Stomach smooth muscle (tissue), 2 donors: ENCODE data around the gene OR6K3.
"Not testable (repeated sequence)": the region's sequence is repeated elsewhere in the genome, so short reads cannot be mapped to it uniquely, and the experiment has no call there.

ENCODE experiments used
- H3K27ac ChIP-seq: one replicate; pipeline ENCODE4 v1.7.0; 2013; ENCODE audit warnings: mild to moderate bottlenecking, low read length, inconsistent platforms
- H3K27me3 ChIP-seq, 2 donors: one replicate each; pipeline ENCODE4 v1.7.0; 2013; ENCODE audit warnings: low read length in 2 of 2; ENCODE audit not compliant: insufficient read depth in 2 of 2, control insufficient read depth in 1 of 2
- H3K36me3 ChIP-seq, 2 donors: one replicate each; pipeline ENCODE4 v1.7.0; 2013; ENCODE audit warnings: low read length in 2 of 2; ENCODE audit not compliant: control insufficient read depth in 2 of 2, insufficient read depth in 2 of 2
- H3K4me1 ChIP-seq: one replicate; pipeline ENCODE4 v1.7.0; 2013; ENCODE audit warnings: low read length; ENCODE audit not compliant: control insufficient read depth, insufficient read depth
- H3K4me3 ChIP-seq, 2 donors: one replicate each; pipeline ENCODE4 v1.7.0; 2013; ENCODE audit warnings: low read length in 2 of 2
- H3K9ac ChIP-seq, 2 donors: one replicate each; pipeline ENCODE4 v1.7.0; 2013; ENCODE audit warnings: low read length in 2 of 2, mild to moderate bottlenecking in 1 of 2
- H3K9me3 ChIP-seq, 2 donors: one replicate each; pipeline ENCODE4 v1.7.0; 2013; ENCODE audit warnings: low read length in 2 of 2; ENCODE audit not compliant: control insufficient read depth in 2 of 2
- donor health status: healthy.
- donor health status: Pancreatic carcinoma.

The OR6K3 gene

GRCh38 chr1:158716335-158716734, 4.2 kb downstream of the OR6K3 start:
- H3K27ac ChIP-seq, result no peak overlapping the region
- H3K9ac ChIP-seq, result no peak overlapping the region
- H3K36me3 ChIP-seq, result no peaks in the 10 kb centered on the region
- no peaks in the 10 kb centered on the region for H3K9me3 ChIP-seq
- H3K4me3 ChIP-seq, result no peak overlapping the region
- no peaks in the 10 kb centered on the region for H3K4me1 ChIP-seq
- peaks cover 0 to 3% of the 10 kb centered on the region in 2 donors for H3K27me3 ChIP-seq

DNA sequence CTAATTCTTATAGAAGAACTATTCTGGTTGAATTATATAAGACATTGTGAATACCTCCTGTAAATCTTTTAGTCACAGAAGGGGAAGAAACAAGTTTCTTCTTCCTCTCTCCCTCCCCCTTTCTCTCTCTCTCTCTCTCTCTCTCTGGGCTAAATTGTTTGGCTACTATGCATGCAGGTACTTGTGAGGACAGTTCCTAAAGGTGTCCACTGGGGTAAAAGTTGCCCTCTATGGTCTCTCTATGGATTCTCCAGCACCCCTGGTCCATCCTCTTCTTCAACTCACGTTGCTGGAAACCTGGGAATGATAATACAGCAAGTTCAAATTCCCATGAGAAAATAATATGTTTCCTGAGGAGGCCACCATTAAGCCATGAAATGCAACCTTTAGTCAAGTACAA, 5.8 kb downstream of the OR6K3 start:
- Histone ChIP-seq H3K27ac (no peak overlapping the region), H3K4me3 (no peak overlapping the region), H3K9me3 (no peaks in the 10 kb centered on the region), H3K27me3 (peaks cover 0 to 3% of the 10 kb centered on the region in 2 donors), H3K9ac (no peak overlapping the region), H3K4me1 (no peaks in the 10 kb centered on the region), H3K36me3 (no peaks in the 10 kb centered on the region)

GRCh38 chr1:158711098-158711497, 9.4 kb downstream of the OR6K3 start:
- peaks cover 0 to 3% of the 10 kb centered on the region in 2 donors for H3K27me3 ChIP-seq
- H3K9me3 ChIP-seq, result no peaks in the 10 kb centered on the region
- H3K27ac ChIP-seq, result no peak overlapping the region
- H3K4me1 ChIP-seq, result no peaks in the 10 kb centered on the region
- no peak overlapping the region for H3K9ac ChIP-seq
- no peak overlapping the region for H3K4me3 ChIP-seq
- no peaks in the 10 kb centered on the region for H3K36me3 ChIP-seq

- Histone ChIP-seq H3K9ac (no peak overlapping the region), H3K4me1 (no peaks in the 10 kb centered on the region), H3K27ac (no peak overlapping the region), H3K36me3 (no peaks in the 10 kb centered on the region), H3K4me3 (no peak overlapping the region), H3K27me3 (no peaks in the 10 kb centered on the region), H3K9me3 (no peaks in the 10 kb centered on the region)
Measured at GRCh38 chr1:158706096-158706495, 14.4 kb downstream of the OR6K3 start.

DNA sequence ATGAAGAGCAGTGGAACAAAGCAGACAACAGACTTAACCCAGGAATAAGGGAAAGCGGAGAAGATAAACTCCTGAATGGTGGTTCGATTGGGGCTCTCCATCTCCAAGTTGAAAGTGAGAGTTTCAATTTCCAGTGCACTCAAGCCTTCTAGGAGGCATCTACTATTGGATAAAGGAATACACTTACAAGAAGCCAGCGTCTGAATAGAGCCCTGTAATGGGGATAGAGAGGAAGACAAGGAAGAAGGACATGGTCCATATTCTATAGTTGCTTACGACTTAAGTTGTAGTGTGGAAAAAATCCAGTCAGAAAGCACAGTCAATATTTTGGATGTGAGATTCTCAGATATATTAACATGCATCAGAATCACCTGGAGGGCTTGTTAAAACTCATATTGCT, 20.0 kb downstream of the OR6K3 start, which contains the start of gene OR6K2:
Gene OR6K2 (minus strand): TSS at position 101 of the 400 bp plus-strand sequence. CDS start 0 bp downstream, at position 101.
- Histone ChIP-seq H3K27me3 (no peaks in the 10 kb centered on the region), H3K9me3 (no peaks in the 10 kb centered on the region), H3K4me1 (no peaks in the 10 kb centered on the region), H3K9ac (no peak within 1 kb of the TSS), H3K27ac (no peak within 1 kb of the TSS), H3K36me3 (no peaks in the 10 kb centered on the region), H3K4me3 (no peak within 1 kb of the TSS)

DNA sequence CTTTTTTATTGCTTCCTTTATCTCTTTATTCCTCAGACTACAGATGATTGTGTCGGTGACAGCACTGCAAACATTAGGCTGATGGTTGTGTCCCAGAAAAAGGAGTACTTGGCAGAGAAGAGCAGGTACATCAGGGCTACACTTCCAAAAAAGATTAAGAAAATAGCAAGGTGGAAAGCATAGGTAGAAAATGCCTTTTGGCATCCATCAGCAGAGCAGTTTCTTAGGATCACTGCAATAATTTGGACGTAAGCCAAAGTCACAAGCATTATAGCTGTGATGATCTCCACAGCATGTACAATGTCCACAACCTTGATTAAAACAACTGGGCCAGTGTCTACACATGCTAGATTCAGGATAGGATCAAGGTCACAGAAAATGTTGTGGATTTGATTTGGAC, 25.9 kb downstream of the OR6K3 start:
- no peaks in the 10 kb centered on the region for H3K4me1 ChIP-seq
- no peak overlapping the region for H3K27ac ChIP-seq
- no peaks in the 10 kb centered on the region for H3K36me3 ChIP-seq
- H3K27me3 ChIP-seq, result no peaks in the 10 kb centered on the region
- H3K9ac ChIP-seq, result no peak overlapping the region
- H3K4me3 ChIP-seq, result no peak overlapping the region
- no peaks in the 10 kb centered on the region for H3K9me3 ChIP-seq

DNA sequence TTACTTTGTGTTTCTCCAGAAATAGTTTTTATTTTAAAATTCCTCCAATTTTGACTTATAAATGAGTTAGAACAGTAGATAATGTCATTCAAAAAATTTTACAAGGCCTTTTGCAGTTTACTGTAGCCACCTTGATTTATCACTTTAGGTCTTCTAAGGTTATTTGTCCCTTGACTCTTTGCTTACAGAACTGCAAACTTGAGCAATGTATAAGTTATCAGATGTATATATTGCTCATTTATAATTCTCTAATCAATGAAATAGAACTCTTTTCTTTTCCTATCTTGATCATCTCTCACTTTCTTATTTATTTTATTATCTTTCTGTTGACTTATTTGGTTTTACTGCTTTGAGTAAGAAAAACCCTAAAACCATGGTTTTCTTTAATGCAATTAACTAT, 28.2 kb downstream of the OR6K3 start:
- Histone ChIP-seq H3K27me3 (no peaks in the 10 kb centered on the region), H3K4me1 (no peaks in the 10 kb centered on the region), H3K9ac (no peak overlapping the region), H3K27ac (no peak overlapping the region), H3K4me3 (no peak overlapping the region), H3K9me3 (no peaks in the 10 kb centered on the region), H3K36me3 (no peaks in the 10 kb centered on the region)

DNA sequence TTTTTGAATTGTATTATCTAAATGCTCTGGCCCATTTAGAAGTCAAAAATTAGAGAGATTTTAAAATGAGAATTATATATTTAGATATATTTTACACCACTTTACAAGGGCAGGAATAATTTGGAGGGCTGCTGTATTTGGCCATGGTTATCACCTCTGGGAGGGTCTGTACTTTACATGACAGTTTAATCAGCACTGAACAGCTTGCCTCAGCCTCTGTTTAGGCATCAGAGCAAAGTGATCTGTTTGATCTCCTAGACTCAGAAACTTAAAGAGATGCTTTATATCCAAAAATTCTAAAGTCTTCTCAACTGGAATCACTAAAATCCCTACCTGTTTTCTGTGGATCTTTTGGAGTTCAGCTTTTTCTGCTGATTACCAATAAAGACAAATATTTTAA, 28.6 kb downstream of the OR6K3 start:
- no peaks in the 10 kb centered on the region for H3K4me1 ChIP-seq
- H3K9ac ChIP-seq, result no peak overlapping the region
- H3K27me3 ChIP-seq, result no peaks in the 10 kb centered on the region
- H3K27ac ChIP-seq, result no peak overlapping the region
- no peaks in the 10 kb centered on the region for H3K9me3 ChIP-seq
- no peaks in the 10 kb centered on the region for H3K36me3 ChIP-seq
- H3K4me3 ChIP-seq, result no peak overlapping the region

DNA sequence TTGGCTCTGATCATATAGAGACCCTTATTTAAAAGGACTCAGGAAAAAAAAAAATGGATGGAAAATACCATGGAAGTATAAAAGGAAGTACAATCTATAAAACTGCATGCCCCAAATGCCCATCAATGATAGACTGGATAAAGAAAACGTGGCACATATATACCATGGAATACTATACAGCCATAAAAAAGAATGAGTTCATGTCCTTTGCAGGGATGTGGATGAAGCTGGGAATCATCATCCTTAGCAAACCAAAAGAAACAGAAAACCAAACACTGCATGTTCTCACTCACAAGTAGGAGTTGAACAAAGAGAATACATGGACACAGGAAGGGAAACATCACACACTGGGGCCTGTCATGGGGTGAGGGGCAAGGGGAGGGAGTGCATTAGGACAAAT, 29.4 kb downstream of the OR6K3 start:
- H3K9ac ChIP-seq, H3K27me3 ChIP-seq, H3K27ac ChIP-seq, H3K4me1 ChIP-seq, H3K9me3 ChIP-seq, H3K36me3 ChIP-seq, H3K4me3 ChIP-seq: not testable (repeated sequence)

GRCh38 chr1:158689875-158690274, 30.6 kb downstream of the OR6K3 start:
- Histone ChIP-seq H3K27me3 (no peaks in the 10 kb centered on the region), H3K9me3 (no peaks in the 10 kb centered on the region), H3K27ac (no peak overlapping the region), H3K4me3 (no peak overlapping the region), H3K9ac (no peak overlapping the region), H3K4me1 (no peaks in the 10 kb centered on the region), H3K36me3 (no peaks in the 10 kb centered on the region)

- Histone ChIP-seq H3K4me1 (no peaks in the 10 kb centered on the region), H3K4me3 (no peak overlapping the region), H3K27me3 (no peaks in the 10 kb centered on the region), H3K27ac (no peak overlapping the region), H3K9me3 (no peaks in the 10 kb centered on the region), H3K9ac (no peak overlapping the region), H3K36me3 (no peaks in the 10 kb centered on the region)
Measured at GRCh38 chr1:158689110-158689509, 31.4 kb downstream of the OR6K3 start.
